ENCODE results near the gene NUDT8.
"Not testable (repeated sequence)": the region's sequence is repeated elsewhere in the genome, so short reads cannot be mapped to it uniquely, and the experiment has no call there.

The NUDT8 gene

GRCh38 chr11:67659651-67660165 is 30.0 kb upstream of the NUDT8 start:
- not testable (repeated sequence) for DNase-seq

GRCh38 chr11:67657300-67657699 is 27.6 kb upstream of the NUDT8 start:
- DNase-seq = no peak

- DNase-seq = no peak
Observed at GRCh38 chr11:67656278-67656922, 26.7 kb upstream of the NUDT8 start.

DNA sequence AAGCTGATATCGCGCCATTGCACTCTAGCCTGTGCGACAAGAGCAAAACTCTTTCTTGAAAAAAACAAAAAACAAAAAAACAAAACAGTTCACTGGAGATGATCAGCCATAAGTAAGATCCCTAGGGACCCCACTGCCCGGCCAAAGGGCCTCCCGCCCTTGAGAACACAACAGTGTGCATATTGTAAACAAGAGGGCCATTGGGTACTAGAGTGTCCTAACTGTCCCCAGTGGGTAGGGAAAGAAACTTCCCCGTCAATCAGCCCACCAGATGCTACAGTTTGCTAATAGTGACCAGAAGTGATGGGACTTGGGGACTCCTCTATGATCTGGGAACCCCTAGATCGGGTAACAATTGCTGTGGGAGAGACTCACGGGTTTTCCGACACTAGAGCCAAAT is 24.5 kb upstream of the NUDT8 start:
- no peak for DNase-seq

DNA sequence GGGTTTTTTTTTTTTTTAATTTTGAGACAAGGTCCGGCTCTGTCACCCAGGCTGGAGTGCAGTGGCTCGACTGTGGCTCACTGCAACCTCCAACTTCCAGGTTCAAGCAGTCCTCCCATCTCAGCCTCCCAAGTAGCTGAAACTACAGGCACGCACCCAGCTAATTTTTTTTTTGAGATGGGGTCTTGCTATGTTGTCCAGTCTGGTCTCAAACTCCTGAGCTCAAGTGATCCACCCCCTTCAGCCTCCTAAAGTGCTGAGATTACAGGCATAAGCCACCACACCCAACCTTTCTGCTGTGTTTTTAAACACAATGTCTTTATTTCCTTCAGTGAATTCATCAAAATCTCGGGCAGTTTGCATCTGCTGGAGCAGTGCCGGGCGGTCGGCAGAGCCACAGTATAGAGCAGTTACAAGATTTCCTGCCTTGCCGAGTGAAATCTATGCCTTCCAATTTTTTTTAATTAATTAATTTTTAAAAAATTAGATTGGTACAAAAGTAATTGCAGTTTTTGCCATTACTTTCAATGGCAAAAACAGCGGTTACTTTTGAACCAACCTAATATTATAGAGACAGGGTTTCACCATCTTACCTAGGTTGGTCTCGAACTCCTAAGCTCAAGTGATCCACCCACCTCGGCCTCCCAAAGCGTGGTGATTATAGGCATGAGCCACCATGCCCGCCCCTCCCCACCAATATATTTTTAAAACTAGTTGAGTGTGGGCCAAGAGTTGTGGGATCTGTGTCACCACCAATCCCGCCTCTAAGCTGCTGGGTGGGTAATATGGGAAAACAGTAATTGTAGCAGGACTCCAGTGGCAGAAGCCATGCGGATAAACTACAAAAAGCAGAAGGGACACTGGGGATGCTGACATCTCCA is 23.5 kb upstream of the NUDT8 start:
- DNase-seq = no peak

DNA sequence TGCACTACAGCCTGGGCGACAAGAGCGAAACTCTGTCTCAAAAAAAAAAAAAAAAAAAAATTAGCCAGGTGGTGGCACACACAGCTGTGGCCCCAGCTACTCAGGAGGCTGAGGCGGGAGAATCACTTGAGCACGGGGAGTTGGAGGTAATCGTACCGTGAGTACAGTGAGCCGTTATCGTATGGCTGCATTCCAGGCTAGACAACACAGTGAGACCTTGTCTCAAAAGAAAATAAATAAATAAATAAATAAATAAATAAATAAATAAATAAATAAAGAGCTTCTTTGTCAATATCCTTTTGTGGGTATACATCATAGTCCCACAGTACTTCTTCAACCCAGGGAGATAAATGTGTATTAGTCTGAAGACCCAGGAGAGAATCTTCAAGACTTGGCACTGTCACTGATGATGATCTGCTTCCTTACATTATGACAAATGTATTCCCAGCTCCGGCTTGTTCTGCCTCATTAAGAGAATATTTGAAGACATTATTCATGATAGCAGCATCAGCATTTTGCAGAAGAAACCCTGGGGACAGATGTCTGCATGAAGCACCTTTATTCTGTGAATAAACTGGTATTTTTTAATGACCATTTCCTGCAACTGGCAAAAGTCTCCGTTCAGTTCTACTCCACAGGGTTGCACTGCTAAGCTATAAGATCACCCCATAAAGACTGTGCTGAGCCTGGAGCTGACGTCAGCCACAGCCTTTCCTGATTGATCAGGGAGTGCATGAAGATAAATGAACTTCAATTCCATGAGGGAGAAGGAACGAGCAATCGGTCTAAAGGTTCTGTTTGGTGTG is 22.4 kb upstream of the NUDT8 start:
- DNase-seq = no peak

GRCh38 chr11:67649634-67650510 is 20.1 kb upstream of the NUDT8 start:
- DNase-seq = no peak

- no peak for DNase-seq
Observed at GRCh38 chr11:67648796-67649613, 19.3 kb upstream of the NUDT8 start.

- no peak for DNase-seq
Observed at GRCh38 chr11:67648140-67648795, 18.5 kb upstream of the NUDT8 start.

DNA sequence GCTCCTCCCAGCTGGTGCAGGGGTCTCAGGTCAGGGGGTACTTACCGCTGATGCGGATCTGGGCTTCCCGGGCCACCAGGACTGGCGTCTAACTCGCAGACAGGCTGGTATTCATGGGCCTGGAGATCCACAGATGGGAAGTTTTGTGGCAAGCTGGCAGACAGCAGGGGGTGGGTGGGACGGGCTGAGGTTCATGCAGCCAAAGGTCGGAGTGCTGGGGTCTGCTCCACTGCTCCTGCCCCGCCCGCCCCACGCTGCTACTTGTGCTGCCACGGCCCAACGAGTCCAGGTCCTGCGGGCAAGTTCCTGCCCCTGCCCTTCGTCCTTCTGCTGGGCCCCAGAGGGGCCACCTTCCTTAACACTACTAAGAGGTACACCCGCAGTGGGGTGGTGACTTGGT is 17.7 kb upstream of the NUDT8 start:
- no peak for DNase-seq

DNA sequence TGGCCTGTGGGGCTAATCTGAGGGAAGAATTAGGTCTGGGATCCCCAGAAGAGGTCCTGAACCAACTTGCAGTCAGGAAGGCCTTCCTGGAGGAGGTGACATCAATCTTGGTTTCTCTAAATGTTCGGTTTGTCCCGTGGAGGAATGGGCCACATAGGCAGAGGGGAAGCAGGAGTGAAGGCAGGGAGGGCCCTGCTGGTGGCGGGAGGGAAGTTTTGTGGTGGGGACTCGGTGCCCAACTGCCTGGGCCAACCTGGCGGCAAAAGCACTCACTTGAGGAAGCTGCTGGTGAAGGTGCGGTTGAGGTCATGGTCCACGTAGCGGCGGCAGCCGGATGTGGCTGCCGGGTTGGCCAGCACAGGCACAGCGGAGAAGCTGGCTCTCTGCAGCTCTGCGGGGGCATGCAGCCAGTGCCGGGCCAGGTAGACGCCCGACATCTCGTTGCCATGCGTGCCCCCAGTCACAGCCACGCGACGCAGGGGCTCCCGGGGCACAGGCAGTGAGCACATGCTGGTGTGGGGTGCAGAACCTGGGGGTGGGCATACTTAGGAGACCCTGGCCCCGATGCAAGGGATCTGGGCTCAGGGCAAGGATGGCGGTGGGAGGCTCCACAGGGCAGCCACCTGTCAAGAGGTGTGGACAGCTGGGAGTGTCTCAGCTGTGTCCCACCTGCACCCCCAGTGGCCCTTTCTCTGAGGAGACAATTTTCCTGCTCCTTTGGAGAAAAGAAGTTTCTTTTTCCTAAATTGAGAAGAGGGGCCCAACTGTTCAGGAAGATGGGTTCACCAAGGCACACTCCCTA is 17.0 kb upstream of the NUDT8 start:
- DNase-seq = no peak

GRCh38 chr11:67645521-67646461 is 16.1 kb upstream of the NUDT8 start:
- DNase-seq = no peak

- DNase-seq = no peak
Observed at GRCh38 chr11:67644472-67645418, 15.0 kb upstream of the NUDT8 start.

DNA sequence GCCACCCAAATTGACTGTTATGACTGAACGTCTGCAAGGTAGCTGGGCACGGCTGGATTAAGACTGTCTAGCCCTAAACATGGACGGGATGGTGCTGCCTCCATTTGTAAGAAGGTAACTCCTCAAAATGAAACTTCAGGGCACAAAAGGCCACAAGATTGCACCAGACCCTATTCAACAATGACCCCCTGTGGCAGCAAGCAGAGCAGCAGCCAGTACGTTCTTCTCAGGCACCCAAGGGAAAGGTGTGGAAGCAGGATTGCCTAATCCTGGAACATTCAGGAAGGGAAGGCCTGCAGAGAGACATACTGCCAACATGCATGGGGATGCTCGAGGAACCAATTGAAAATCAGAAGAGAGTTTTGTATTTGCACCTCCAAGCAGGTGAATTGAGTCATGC is 14.3 kb upstream of the NUDT8 start:
- no peak for DNase-seq

DNA sequence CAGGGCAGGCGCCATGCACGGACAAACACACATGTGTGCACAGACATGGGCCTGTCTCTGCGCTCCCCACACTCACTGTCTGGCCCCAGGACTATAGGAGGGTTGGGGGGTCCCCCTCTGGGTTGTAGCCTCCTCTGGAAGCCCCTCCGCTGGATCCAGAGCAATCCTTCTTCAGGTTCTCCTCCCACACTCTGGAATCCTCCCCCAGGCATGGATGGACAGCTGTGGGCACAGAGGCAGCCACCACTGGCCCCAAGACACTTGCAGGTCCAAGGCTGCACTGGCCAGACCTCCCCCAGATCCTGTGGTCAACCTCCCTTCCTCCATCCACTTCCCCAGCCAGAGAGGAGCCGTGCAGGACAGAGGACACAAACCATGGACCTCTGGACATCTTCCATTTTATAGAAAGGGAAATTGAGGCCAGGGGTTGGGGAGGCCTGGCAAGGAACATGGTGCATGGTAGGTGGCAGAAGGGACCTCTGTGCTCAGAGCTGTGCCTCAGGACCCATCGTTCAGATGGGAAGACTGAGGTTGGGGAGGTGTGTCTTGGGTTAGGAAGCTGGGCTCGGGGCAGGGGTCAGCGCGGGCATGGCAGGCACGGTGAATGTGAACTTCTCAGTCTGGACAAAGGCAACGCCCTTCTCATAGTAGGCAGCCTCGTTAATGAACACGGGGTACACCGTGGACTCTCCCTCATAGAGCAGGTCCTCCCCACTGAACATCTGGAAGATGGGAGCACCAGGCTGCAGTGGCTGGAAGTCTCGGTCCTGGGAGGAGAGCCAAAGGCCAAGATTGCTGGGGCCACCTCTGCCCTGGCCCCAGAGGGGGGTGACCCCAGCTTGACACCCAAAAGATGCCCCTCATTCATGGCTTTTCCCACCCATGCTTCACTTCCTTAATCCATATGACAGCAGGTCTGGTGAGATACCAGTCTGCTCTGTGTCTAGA is 12.7 kb upstream of the NUDT8 start:
- DNase-seq = no peak

Measured in HCEC 1CT (cell line).